Activated CD8-positive, alpha-beta T cell treated with anti-CD3 and anti-CD28 coated beads for 36 hours (primary cell): ENCODE measurements around the gene ARHGAP18. TPM values are rescaled to one million over a fixed set of nuclear protein-coding genes. Genes with fewer than 3 reads are reported as not detected.

ENCODE experiments used
- ATAC-seq: fragments of 200-7000 bp; cut with Tn5 transposase; one replicate; pipeline ENCODE4 v1.10.0; 2021; ENCODE audit warnings: mild to moderate bottlenecking, moderate library complexity
- CTCF ChIA-PET: fragments of 350-600 bp; sonication (Branson Sonifier 250); formaldehyde crosslinking; loops from one replicate; lab custom pipeline; 2021; ENCODE audit warnings: antibody characterized with exemption; lab: Charles Lee
- POLR2A ChIA-PET: fragments of 350-600 bp; sonication (Branson Sonifier 250); formaldehyde crosslinking; loops from one replicate; lab custom pipeline; 2021; ENCODE audit warnings: antibody characterized with exemption; lab: Charles Lee
- DNase-seq: peaks from one replicate; pipeline ENCODE4 v3.0.0-alpha.2; 2020
- H3K27ac Mint-ChIP-seq: one replicate; pipeline ENCODE4 v1.8.0; 2021; ENCODE audit warnings: mild to moderate bottlenecking, mixed read lengths
- H3K27me3 Mint-ChIP-seq: one replicate; pipeline ENCODE4 v1.8.0; 2021; ENCODE audit warnings: mixed read lengths
- H3K36me3 Mint-ChIP-seq: one replicate; pipeline ENCODE4 v1.8.0; 2021; ENCODE audit warnings: low read depth, mixed read lengths
- H3K4me1 Mint-ChIP-seq: one replicate; pipeline ENCODE4 v1.8.0; 2021; ENCODE audit warnings: low read depth, mixed read lengths
- H3K4me3 Mint-ChIP-seq: one replicate; pipeline ENCODE4 v1.8.0; 2021; ENCODE audit warnings: mild to moderate bottlenecking, moderate library complexity, mixed read lengths
- H3K9me3 Mint-ChIP-seq: one replicate; pipeline ENCODE4 v1.8.0; 2021; ENCODE audit warnings: mixed read lengths
- intact Hi-C: fragments of 100-400 bp; cut with micrococcal nuclease; formaldehyde crosslinking; loops from one replicate; pipeline ENCODE4 v1.10.0; 2022
- total RNA-seq, 2 experiments: library from RNA; stranded (reverse); gene quantifications; one replicate each; pipeline ENCODE4 v1.2.3, GENCODE V29; 2021
- TF ChIP-seq, protein P1 (sequence below): fragments of 200-600 bp; IDR thresholded peaks from one replicate; pipeline ENCODE4 v1.8.0; 2022; ENCODE audit warnings: antibody characterized with exemption, mild to moderate bottlenecking

The ARHGAP18 gene
- total RNA-seq, 2 experiments from 2014 or later, result 8.2 to 9.6 TPM

DNA sequence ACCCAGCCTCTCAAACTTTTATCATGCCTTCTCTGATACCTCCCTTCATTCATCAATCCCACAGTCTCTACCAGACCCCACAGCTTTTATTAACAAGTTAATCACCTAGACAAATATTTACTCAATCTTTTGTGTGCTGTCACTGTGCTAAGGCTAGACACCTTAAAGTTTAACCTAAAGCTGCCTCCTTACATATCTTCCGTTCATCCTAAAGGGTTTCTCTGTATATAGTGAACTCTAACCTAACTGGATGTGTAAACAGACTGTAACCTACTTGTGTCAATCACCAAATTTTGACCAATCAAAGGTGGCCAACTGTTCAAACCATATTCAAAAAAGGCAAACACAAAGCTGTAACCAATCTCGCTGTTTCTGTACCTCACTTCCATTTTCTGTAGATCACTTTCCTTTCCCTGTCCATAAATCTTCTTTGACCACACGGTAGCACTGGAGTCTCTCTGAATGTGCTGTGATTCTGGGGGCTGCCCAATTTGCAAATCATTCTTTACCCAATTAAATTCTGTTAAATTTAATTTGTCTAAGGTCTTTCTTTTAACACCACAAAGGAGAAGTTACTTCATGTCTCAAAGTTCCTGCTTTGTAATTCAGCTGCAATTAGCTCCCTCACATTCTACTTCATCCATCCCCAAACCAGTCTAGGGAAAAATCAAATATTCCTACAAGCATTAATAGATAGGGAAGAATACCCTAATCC lies 72.5 kb downstream of the ARHGAP18 start:
- Mint-ChIP-seq H3K27me3 (no peaks in the 10 kb centered on the region), H3K4me3 (no peak overlapping the region), H3K36me3 (no peaks in the 10 kb centered on the region), H3K9me3 (no peaks in the 10 kb centered on the region), H3K4me1 (no peaks in the 10 kb centered on the region), H3K27ac (no peak overlapping the region)
- DNase-seq (no peak), ATAC-seq (no peak)
- TF ChIP-seq, protein P1, sequence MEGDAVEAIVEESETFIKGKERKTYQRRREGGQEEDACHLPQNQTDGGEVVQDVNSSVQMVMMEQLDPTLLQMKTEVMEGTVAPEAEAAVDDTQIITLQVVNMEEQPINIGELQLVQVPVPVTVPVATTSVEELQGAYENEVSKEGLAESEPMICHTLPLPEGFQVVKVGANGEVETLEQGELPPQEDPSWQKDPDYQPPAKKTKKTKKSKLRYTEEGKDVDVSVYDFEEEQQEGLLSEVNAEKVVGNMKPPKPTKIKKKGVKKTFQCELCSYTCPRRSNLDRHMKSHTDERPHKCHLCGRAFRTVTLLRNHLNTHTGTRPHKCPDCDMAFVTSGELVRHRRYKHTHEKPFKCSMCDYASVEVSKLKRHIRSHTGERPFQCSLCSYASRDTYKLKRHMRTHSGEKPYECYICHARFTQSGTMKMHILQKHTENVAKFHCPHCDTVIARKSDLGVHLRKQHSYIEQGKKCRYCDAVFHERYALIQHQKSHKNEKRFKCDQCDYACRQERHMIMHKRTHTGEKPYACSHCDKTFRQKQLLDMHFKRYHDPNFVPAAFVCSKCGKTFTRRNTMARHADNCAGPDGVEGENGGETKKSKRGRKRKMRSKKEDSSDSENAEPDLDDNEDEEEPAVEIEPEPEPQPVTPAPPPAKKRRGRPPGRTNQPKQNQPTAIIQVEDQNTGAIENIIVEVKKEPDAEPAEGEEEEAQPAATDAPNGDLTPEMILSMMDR, result no peak
- CTCF ChIA-PET, result interaction anchor here (1.2 to 1.8 kb wide), 2 partner anchors 16 to 93 kb away, joined by 4 to 9 read pairs; no protein-coding TSS in a partner anchor
- POLR2A ChIA-PET, result no interaction called here
- intact Hi-C loops, result no loop called here

GRCh38 chr6:129635396-129636130 lies 74.4 kb downstream of the ARHGAP18 start:
- no peak for ATAC-seq
- TF ChIP-seq, protein P1, result no peak
- Mint-ChIP-seq H3K4me1 (peaks cover 7% of the 10 kb centered on the region), H3K4me3 (no peak overlapping the region), H3K9me3 (no peaks in the 10 kb centered on the region), H3K27me3 (no peaks in the 10 kb centered on the region), H3K27ac (no peak overlapping the region), H3K36me3 (no peaks in the 10 kb centered on the region)
- POLR2A ChIA-PET, result no interaction called here
- DNase-seq, result no peak
- CTCF ChIA-PET, result no interaction called here
- intact Hi-C loops, result no loop called here

GRCh38 chr6:129634411-129635230 lies 75.4 kb downstream of the ARHGAP18 start:
- Mint-ChIP-seq H3K27ac (no peak overlapping the region), H3K4me3 (no peak overlapping the region), H3K4me1 (peaks cover 7% of the 10 kb centered on the region), H3K36me3 (no peaks in the 10 kb centered on the region), H3K27me3 (no peaks in the 10 kb centered on the region), H3K9me3 (no peaks in the 10 kb centered on the region)
- no peak for ATAC-seq
- CTCF ChIA-PET, result no interaction called here
- intact Hi-C loops, result no loop called here
- no peak for DNase-seq
- TF ChIP-seq, protein P1, result no peak
- POLR2A ChIA-PET, result no interaction called here

DNA sequence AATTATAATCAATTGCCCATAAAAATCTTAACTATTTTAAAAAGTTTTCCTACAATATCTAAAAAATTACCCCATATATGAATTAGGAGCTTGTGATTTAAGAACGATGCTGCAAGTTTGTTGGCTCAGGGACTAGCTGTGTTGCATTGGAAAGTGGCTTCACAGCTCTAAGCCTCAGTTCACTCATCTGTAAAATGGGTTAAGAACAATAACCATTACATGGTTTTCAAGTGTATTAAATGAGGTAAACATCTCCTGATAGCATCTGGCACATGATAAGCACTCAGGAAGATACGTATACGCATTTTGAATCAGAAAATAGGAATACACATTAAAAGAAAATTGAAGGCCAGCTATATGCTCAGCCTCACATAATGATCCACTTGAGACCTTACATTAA lies 76.4 kb downstream of the ARHGAP18 start:
- DNase-seq (no peak), ATAC-seq (no peak)
- TF ChIP-seq, protein P1, result no peak
- H3K27ac Mint-ChIP-seq, result no peak overlapping the region
- peaks cover 7% of the 10 kb centered on the region for H3K4me1 Mint-ChIP-seq
- no peaks in the 10 kb centered on the region for H3K27me3 Mint-ChIP-seq
- intact Hi-C loops, result no loop called here
- ChIA-PET CTCF (interaction anchor here (0.8 to 1.2 kb wide), 3 partner anchors 12 to 35 kb away, joined by 3 to 6 read pairs (median 3); no protein-coding TSS in a partner anchor), POLR2A (no interaction called here)
- no peak overlapping the region for H3K4me3 Mint-ChIP-seq
- H3K36me3 Mint-ChIP-seq, result peaks cover 1% of the 10 kb centered on the region
- H3K9me3 Mint-ChIP-seq, result no peaks in the 10 kb centered on the region
